Endothelial cell of umbilical vein (primary cell): Measurements from ENCODE around the gene MAGOHB. TPM values are rescaled to one million over a fixed set of nuclear protein-coding genes. Genes with fewer than 3 reads are reported as not detected.

ENCODE experiments used
- BruUV-seq: library from RNA; stranded (reverse); fragments of 400-500 nt; replicated peaks from 2 replicates; lab custom pipeline; 2021; lab: Mats Ljungman, UMichigan
- CTCF ChIA-PET: fragments of 300-600, 350-600 bp; sonication (Branson Sonifier 250); formaldehyde crosslinking; loops from one replicate; lab custom pipeline; 2021; ENCODE audit warnings: antibody characterized with exemption, inconsistent platforms; lab: Charles Lee
- POLR2A ChIA-PET: fragments of 300-600, 350-600 bp; sonication (Branson Sonifier 250); formaldehyde crosslinking; loops from one replicate; lab custom pipeline; 2021; ENCODE audit warnings: antibody characterized with exemption, inconsistent platforms; lab: Charles Lee
- DNase-seq: peaks from one replicate; pipeline ENCODE4 v3.0.0-alpha.2; 2011; ENCODE audit warnings: low read depth, low spot score
- FAIRE-seq: peaks from 2 replicates; lab custom pipeline; 2011; peaks lifted over from hg19 to GRCh38; lab: Jason Lieb, UNC
- H2AFZ ChIP-seq: 2 replicates; pipeline ENCODE4 v1.6.0; 2012; ENCODE audit warnings: low read depth, low read length, control low read depth, inconsistent platforms
- H3K27ac ChIP-seq: 2 replicates; pipeline ENCODE4 v1.5.1; 2011; ENCODE audit warnings: low read depth, mild to moderate bottlenecking, control low read depth, low read length, moderate library complexity; ENCODE audit not compliant: insufficient read depth
- H3K27me3 ChIP-seq, 2 experiments: 2 replicates each; pipeline versions ENCODE4 v1.6.0 to v1.6.1; 2011; ENCODE audit warnings: low read length in 2 of 2, mixed read lengths in 1 of 2; ENCODE audit not compliant: control insufficient read depth in 2 of 2, insufficient read depth in 2 of 2
- H3K36me3 ChIP-seq, 2 experiments: 2 replicates in 1 of 2; 3 replicates in 1 of 2; pipeline ENCODE4 v1.5.1; 2011; ENCODE audit warnings: low read length in 2 of 2, mild to moderate bottlenecking in 1 of 2, moderate library complexity in 1 of 2; ENCODE audit not compliant: control insufficient read depth in 2 of 2, insufficient read depth in 2 of 2; ENCODE audit errors: extremely low read depth in 1 of 2
- H3K4me1 ChIP-seq: 3 replicates; pipeline ENCODE4 v1.5.1; 2011; ENCODE audit warnings: mild to moderate bottlenecking, low read length; ENCODE audit not compliant: control insufficient read depth, insufficient read depth; ENCODE audit errors: extremely low read depth
- H3K4me2 ChIP-seq: 2 replicates; pipeline ENCODE4 v1.6.1; 2011; ENCODE audit warnings: low read length, control low read depth, mixed read lengths; ENCODE audit not compliant: insufficient read depth
- H3K4me3 ChIP-seq, 3 experiments: fragments of 200-600 bp in 1 of 3; sonication (generic), shearing (Covaris generic) in 1 of 3; replicated peaks in 1 of 3; 2 replicates each; pipeline ENCODE4 v1.5.1; 2011 to 2016; ENCODE audit warnings: control low read depth in 3 of 3, low read length in 3 of 3, mild to moderate bottlenecking in 2 of 3, inconsistent platforms in 1 of 3, low read depth in 1 of 3, moderate library complexity in 1 of 3; ENCODE audit not compliant: insufficient read depth in 1 of 3
- H3K79me2 ChIP-seq: 2 replicates; pipeline ENCODE4 v1.6.0; 2012; ENCODE audit warnings: low read length, inconsistent platforms; ENCODE audit not compliant: control insufficient read depth, insufficient read depth
- H3K9ac ChIP-seq: replicated peaks from 2 replicates; pipeline ENCODE3; 2011; ENCODE audit warnings: low read length, control low read depth; ENCODE audit not compliant: insufficient read depth; ENCODE audit errors: extremely low read depth
- H3K9me1 ChIP-seq: replicated peaks from 3 replicates; pipeline ENCODE4 v1.6.0; 2011; ENCODE audit warnings: mild to moderate bottlenecking, low read length; ENCODE audit not compliant: control insufficient read depth, insufficient read depth; ENCODE audit errors: extremely low read depth
- H3K9me3 ChIP-seq: replicated peaks from 2 replicates; pipeline ENCODE4 v1.5.1; 2012; ENCODE audit warnings: low read length, inconsistent platforms; ENCODE audit not compliant: control insufficient read depth, insufficient read depth
- H4K20me1 ChIP-seq: replicated peaks from 2 replicates; pipeline ENCODE3; 2011; ENCODE audit warnings: mild to moderate bottlenecking, low read length; ENCODE audit not compliant: control insufficient read depth, insufficient read depth; ENCODE audit errors: extremely low read depth
- EZH2 ChIP-seq: IDR thresholded peaks from 2 replicates; pipeline ENCODE4 v1.6.1; 2012; ENCODE audit warnings: borderline replicate concordance, low read depth, mild to moderate bottlenecking, moderate library complexity, low read length, inconsistent platforms; ENCODE audit not compliant: severe bottlenecking
- FOS ChIP-seq: IDR thresholded peaks from 2 replicates; pipeline ENCODE4 v1.6.1; 2011; ENCODE audit warnings: mild to moderate bottlenecking, low read length, moderate library complexity, borderline replicate concordance; ENCODE audit not compliant: insufficient read depth
- GATA2 ChIP-seq: IDR thresholded peaks from 2 replicates; pipeline ENCODE4 v1.7.0; 2011; ENCODE audit warnings: low read depth, mild to moderate bottlenecking, moderate library complexity, mixed read lengths, low read length; ENCODE audit not compliant: insufficient read length, insufficient read depth
- JUN ChIP-seq: IDR thresholded peaks from 2 replicates; pipeline ENCODE4 v1.6.1; 2011; ENCODE audit warnings: borderline replicate concordance, low read depth; ENCODE audit not compliant: insufficient read length, insufficient read depth
- MYC ChIP-seq: IDR thresholded peaks from one replicate; pipeline ENCODE4 v1.6.1; 2011; ENCODE audit warnings: mild to moderate bottlenecking, low read depth, low read length
- POLR2A ChIP-seq: IDR thresholded peaks from 2 replicates; pipeline ENCODE4 v1.6.1; 2012; ENCODE audit warnings: low read depth, mild to moderate bottlenecking, control low read depth, low read length
- POLR2AphosphoS5 ChIP-seq: IDR thresholded peaks from 2 replicates; pipeline ENCODE4 v1.6.1; 2012; ENCODE audit warnings: low read depth, mild to moderate bottlenecking, control low read depth, low read length, moderate library complexity; ENCODE audit not compliant: insufficient read depth
- dilution Hi-C: fragments of 300-500 bp; cut with MboI; formaldehyde crosslinking; loops from one replicate; pipeline ENCODE4 v1.15.0; 2019; ENCODE audit warnings: low sequenced_read_pairs; ENCODE audit not compliant: extremely low pct_ligation_motif_present
- intact Hi-C: fragments of 100-400 bp; cut with micrococcal nuclease; formaldehyde crosslinking; loops from one replicate; pipeline ENCODE4 v1.10.0; 2022
- polyA plus RNA-seq, 4 experiments: library from polyadenylated mRNA; depleted of rRNA in 3 of 4; stranded (reverse) in 3 of 4; unstranded in 1 of 4; fragments of >200 nt; gene quantifications; 2 replicates each; pipeline versions ENCODE4 v1.2.1 to v1.2.3, GENCODE V29; 2011 to 2012; ENCODE audit warnings: missing spikeins in 1 of 4
- total RNA-seq: library from RNA; stranded (reverse); gene quantifications from 2 replicates; pipeline ENCODE4 v1.2.3, GENCODE V29; 2021
- TF ChIP-seq, protein P1 (sequence below), 2 donors: IDR thresholded peaks; 1 replicate in 1 of 2; 2 replicates in 1 of 2; pipeline ENCODE4 v1.5.1; 2011; ENCODE audit warnings: low read length in 2 of 2, mild to moderate bottlenecking in 2 of 2, moderate library complexity in 2 of 2, control low read depth in 1 of 2, inconsistent platforms in 1 of 2, low read depth in 1 of 2; ENCODE audit not compliant: insufficient read depth in 1 of 2; ENCODE audit errors: extremely low read depth in 1 of 2
- TF ChIP-seq, protein P2 (sequence below): IDR thresholded peaks from 2 replicates; pipeline ENCODE4 v1.6.1; 2011; ENCODE audit not compliant: insufficient read depth, insufficient read length

Gene MAGOHB
- total and polyA plus RNA-seq, 2 donors (not counting 3 experiments of a cell fraction or from before 2014, with no cell fraction given), result 8.9 to 48.3 TPM

DNA sequence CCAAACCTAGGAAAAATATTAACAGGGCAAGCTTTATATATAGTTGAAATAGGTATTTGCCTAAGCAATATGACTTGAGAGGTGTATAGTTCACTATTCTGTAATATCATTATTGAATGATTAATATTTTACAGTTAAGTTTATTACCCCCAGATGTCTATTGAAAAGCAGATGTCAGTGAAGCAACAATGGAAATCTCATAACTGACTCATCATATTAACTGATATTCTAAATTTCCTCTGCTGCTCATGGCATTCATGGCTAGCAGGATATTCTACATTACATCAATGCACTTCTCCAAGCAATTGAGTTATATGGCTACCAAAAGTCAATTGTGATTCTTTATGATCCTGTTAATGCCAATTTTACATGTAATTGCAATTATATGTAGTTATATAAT, 9.7 kb upstream of the MAGOHB start:
- no peak overlapping the region for H2AFZ ChIP-seq
- BruUV-seq, result no TSS peak
- ChIA-PET POLR2A (no interaction called here), CTCF (no interaction called here)
- TF ChIP-seq POLR2A (no peak), GATA2 (no peak), MYC (no peak), JUN (no peak), POLR2AphosphoS5 (no peak), EZH2 (no peak), FOS (no peak)
- TF ChIP-seq, protein P1, sequence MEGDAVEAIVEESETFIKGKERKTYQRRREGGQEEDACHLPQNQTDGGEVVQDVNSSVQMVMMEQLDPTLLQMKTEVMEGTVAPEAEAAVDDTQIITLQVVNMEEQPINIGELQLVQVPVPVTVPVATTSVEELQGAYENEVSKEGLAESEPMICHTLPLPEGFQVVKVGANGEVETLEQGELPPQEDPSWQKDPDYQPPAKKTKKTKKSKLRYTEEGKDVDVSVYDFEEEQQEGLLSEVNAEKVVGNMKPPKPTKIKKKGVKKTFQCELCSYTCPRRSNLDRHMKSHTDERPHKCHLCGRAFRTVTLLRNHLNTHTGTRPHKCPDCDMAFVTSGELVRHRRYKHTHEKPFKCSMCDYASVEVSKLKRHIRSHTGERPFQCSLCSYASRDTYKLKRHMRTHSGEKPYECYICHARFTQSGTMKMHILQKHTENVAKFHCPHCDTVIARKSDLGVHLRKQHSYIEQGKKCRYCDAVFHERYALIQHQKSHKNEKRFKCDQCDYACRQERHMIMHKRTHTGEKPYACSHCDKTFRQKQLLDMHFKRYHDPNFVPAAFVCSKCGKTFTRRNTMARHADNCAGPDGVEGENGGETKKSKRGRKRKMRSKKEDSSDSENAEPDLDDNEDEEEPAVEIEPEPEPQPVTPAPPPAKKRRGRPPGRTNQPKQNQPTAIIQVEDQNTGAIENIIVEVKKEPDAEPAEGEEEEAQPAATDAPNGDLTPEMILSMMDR (IDR thresholded peaks at IDR 0.05; ENCODE audit: extremely low read depth in 1 of 2, insufficient read depth in 1 of 2, low read depth in 1 of 2, low read length in 2 of 2), result no peak
- TF ChIP-seq, protein P2, sequence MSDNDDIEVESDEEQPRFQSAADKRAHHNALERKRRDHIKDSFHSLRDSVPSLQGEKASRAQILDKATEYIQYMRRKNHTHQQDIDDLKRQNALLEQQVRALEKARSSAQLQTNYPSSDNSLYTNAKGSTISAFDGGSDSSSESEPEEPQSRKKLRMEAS, result no peak
- H3K4me3 ChIP-seq, result no peak overlapping the region
- H3K36me3 ChIP-seq, result peaks cover 6 to 24% of the 10 kb centered on the region in 2 experiments
- H3K4me1 ChIP-seq, result peaks cover 13% of the 10 kb centered on the region
- no peak overlapping the region for H3K4me2 ChIP-seq
- H3K9me3 ChIP-seq, result no peaks in the 10 kb centered on the region
- intact Hi-C loops, result no loop called here
- DNase-seq (no peak), FAIRE-seq (no peak)
- dilution Hi-C loops, result no loop called here
- no peaks in the 10 kb centered on the region for H3K79me2 ChIP-seq
- no peaks in the 10 kb centered on the region for H4K20me1 ChIP-seq
- H3K27me3 ChIP-seq, result no peaks in the 10 kb centered on the region
- no peaks in the 10 kb centered on the region for H3K9me1 ChIP-seq
- H3K27ac ChIP-seq, result no peak overlapping the region
- H3K9ac ChIP-seq, result no peak overlapping the region
